NOMO-1 treated with dmso at 0.1 percent for 144 hours (cell line): ENCODE results near the gene LNX2.
A peak's percentile ranks its signal among the peaks of the same experiment; 100 is the strongest.
"Not testable (repeated sequence)": the region's sequence is repeated elsewhere in the genome, so short reads cannot be mapped to it uniquely, and the experiment has no call there.

ENCODE experiments used
- DNase-seq: peaks from one replicate; lab custom pipeline; 2025; ENCODE audit not compliant: unreplicated experiment; lab: John Stamatoyannopoulos, UW

Gene LNX2

GRCh38 chr13:27638001-27638400 is 17.7 kb upstream of the LNX2 start:
- no peak for DNase-seq

- DNase-seq, result no peak
These were observed 16.9 kb upstream of the LNX2 start for GRCh38 chr13:27637289-27637626.

- DNase-seq, result no peak
These were observed 16.4 kb upstream of the LNX2 start for GRCh38 chr13:27636589-27637288.

GRCh38 chr13:27635266-27635665 is 14.9 kb upstream of the LNX2 start:
- DNase-seq, result peak; percentile 40

- DNase-seq, result no peak
These were observed 14.5 kb upstream of the LNX2 start for GRCh38 chr13:27634791-27635190.

GRCh38 chr13:27634231-27634630 is 13.9 kb upstream of the LNX2 start:
- no peak for DNase-seq

GRCh38 chr13:27632648-27633047 is 12.3 kb upstream of the LNX2 start:
- DNase-seq, result no peak

GRCh38 chr13:27632214-27632613 is 11.9 kb upstream of the LNX2 start:
- DNase-seq, result no peak

GRCh38 chr13:27631665-27632064 is 11.3 kb upstream of the LNX2 start:
- DNase-seq, result no peak

GRCh38 chr13:27631156-27631555 is 10.8 kb upstream of the LNX2 start:
- no peak for DNase-seq

GRCh38 chr13:27628766-27629165 is 8.4 kb upstream of the LNX2 start:
- not testable (repeated sequence) for DNase-seq

GRCh38 chr13:27628081-27628480 is 7.8 kb upstream of the LNX2 start:
- DNase-seq, result no peak

- DNase-seq, result no peak
These were observed 7.1 kb upstream of the LNX2 start for GRCh38 chr13:27627380-27627779.

- DNase-seq, result no peak
These were observed 5.5 kb upstream of the LNX2 start for GRCh38 chr13:27625839-27626238.

- DNase-seq, result no peak
These were observed 3.7 kb upstream of the LNX2 start for GRCh38 chr13:27624071-27624470.

- DNase-seq, result no peak
These were observed 2.6 kb upstream of the LNX2 start for GRCh38 chr13:27622881-27623280.

- no peak for DNase-seq
These were observed 1.9 kb upstream of the LNX2 start for GRCh38 chr13:27622102-27622820.

- peak; percentile 87 for DNase-seq
These were observed 1.2 kb upstream of the LNX2 start, which contains the start of gene POLR1D for GRCh38 chr13:27621366-27622101. Gene POLR1D, plus strand, starts transcription at chr13:27621892. Its CDS starts 92 bp downstream, at chr13:27621984.

- DNase-seq, result no peak
These were observed 712 bp upstream of the LNX2 start for GRCh38 chr13:27621116-27621365.

- DNase-seq, result peak; percentile 29
These were observed 477 bp downstream of the LNX2 start for GRCh38 chr13:27619728-27620376.

- no peak for DNase-seq
These were observed 1.1 kb downstream of the LNX2 start for GRCh38 chr13:27619093-27619727.
